ENCODE measurements around the gene PHF21A.

PHF21A gene

GRCh38 chr11:45928535-45929215 is 192.6 kb downstream of the PHF21A start:
- Histone ChIP-seq H3K27me3 (ENCODE audit: low read length) (no peaks in the 10 kb centered on the region), H3K9me2 (replicated peaks; ENCODE audit: insufficient read depth, low read length) (no peaks in the 10 kb centered on the region), H3K9ac (ENCODE audit: low read length) (no peak overlapping the region), H3K9me3 (ENCODE audit: insufficient read depth, low read length) (no peaks in the 10 kb centered on the region), H3K27ac (ENCODE audit: low read depth, low read length) (no peak overlapping the region), H2AFZ (ENCODE audit: low read depth, low read length, severe bottlenecking) (no peak overlapping the region), H3K79me2 (ENCODE audit: insufficient read depth, low read length) (0 out of 2 replicates have a peak, but pooled peaks cover 9% of the 10 kb centered on the region), H3F3A (ENCODE audit: insufficient read depth) (peaks cover 34% of the 10 kb centered on the region), H3K4me2 (ENCODE audit: low read depth, low read length, poor library complexity, severe bottlenecking) (peak overlapping the region; percentile 93), H3K36me3 (ENCODE audit: low read length) (no peaks in the 10 kb centered on the region), H3K4me3 (ENCODE audit: insufficient read depth, low read length, poor library complexity, severe bottlenecking) (no peak overlapping the region), H4K20me1 (ENCODE audit: low read depth, low read length) (no peaks in the 10 kb centered on the region)
- TF ChIP-seq CTCF (IDR thresholded peaks at IDR 0.05; ENCODE audit: insufficient read depth, low read length, poor library complexity, severe bottlenecking) (no peak), EZH2phosphoT487 (conservative IDR thresholded peaks at IDR 0.05; ENCODE audit: low read length) (no peak)

GRCh38 chr11:45927684-45928413 is 193.4 kb downstream of the PHF21A start:
- no peak overlapping the region for H3K27ac ChIP-seq (ENCODE audit: low read depth, low read length)
- no peaks in the 10 kb centered on the region for H4K20me1 ChIP-seq (ENCODE audit: low read depth, low read length)
- no peak overlapping the region for H2AFZ ChIP-seq (ENCODE audit: low read depth, low read length, severe bottlenecking)
- H3K27me3 ChIP-seq (ENCODE audit: low read length): no peaks in the 10 kb centered on the region
- no peak overlapping the region for H3K9ac ChIP-seq (ENCODE audit: low read length)
- H3K9me2 ChIP-seq (replicated peaks; ENCODE audit: insufficient read depth, low read length): no peaks in the 10 kb centered on the region
- H3K79me2 ChIP-seq (ENCODE audit: insufficient read depth, low read length): 0 out of 2 replicates have a peak, but pooled peaks cover 7% of the 10 kb centered on the region
- H3K36me3 ChIP-seq (ENCODE audit: low read length): no peaks in the 10 kb centered on the region
- H3K4me2 ChIP-seq (ENCODE audit: low read depth, low read length, poor library complexity, severe bottlenecking): no peak overlapping the region
- TF ChIP-seq CTCF (IDR thresholded peaks at IDR 0.05; ENCODE audit: insufficient read depth, low read length, poor library complexity, severe bottlenecking) (no peak), EZH2phosphoT487 (conservative IDR thresholded peaks at IDR 0.05; ENCODE audit: low read length) (no peak)
- peaks cover 28% of the 10 kb centered on the region for H3F3A ChIP-seq (ENCODE audit: insufficient read depth)
- no peak overlapping the region for H3K4me3 ChIP-seq (ENCODE audit: insufficient read depth, low read length, poor library complexity, severe bottlenecking)
- no peaks in the 10 kb centered on the region for H3K9me3 ChIP-seq (ENCODE audit: insufficient read depth, low read length)

GRCh38 chr11:45927332-45927683 is 193.9 kb downstream of the PHF21A start:
- Histone ChIP-seq H3K4me3 (ENCODE audit: insufficient read depth, low read length, poor library complexity, severe bottlenecking) (no peak overlapping the region), H3K9ac (ENCODE audit: low read length) (no peak overlapping the region), H3K9me3 (ENCODE audit: insufficient read depth, low read length) (no peaks in the 10 kb centered on the region), H3K36me3 (ENCODE audit: low read length) (no peaks in the 10 kb centered on the region), H4K20me1 (ENCODE audit: low read depth, low read length) (no peaks in the 10 kb centered on the region), H3K79me2 (ENCODE audit: insufficient read depth, low read length) (0 out of 2 replicates have a peak, but pooled peaks cover 2% of the 10 kb centered on the region), H3K27me3 (ENCODE audit: low read length) (no peaks in the 10 kb centered on the region), H3K9me2 (replicated peaks; ENCODE audit: insufficient read depth, low read length) (no peaks in the 10 kb centered on the region), H3K27ac (ENCODE audit: low read depth, low read length) (no peak overlapping the region), H3F3A (ENCODE audit: insufficient read depth) (peaks cover 23% of the 10 kb centered on the region), H3K4me2 (ENCODE audit: low read depth, low read length, poor library complexity, severe bottlenecking) (no peak overlapping the region), H2AFZ (ENCODE audit: low read depth, low read length, severe bottlenecking) (no peak overlapping the region)
- no peak for TF ChIP-seq CTCF (IDR thresholded peaks at IDR 0.05; ENCODE audit: insufficient read depth, low read length, poor library complexity, severe bottlenecking)
- no peak for TF ChIP-seq EZH2phosphoT487 (conservative IDR thresholded peaks at IDR 0.05; ENCODE audit: low read length)
